Endothelial cell of umbilical vein (primary cell): ENCODE results near the gene SMARCC1. TPM values are rescaled to one million over a fixed set of nuclear protein-coding genes. Genes with fewer than 3 reads are reported as not detected.

ENCODE experiments used
- BruUV-seq: library from RNA; stranded (reverse); fragments of 400-500 nt; replicated peaks from 2 replicates; lab custom pipeline; 2021; lab: Mats Ljungman, UMichigan
- CTCF ChIA-PET: fragments of 300-600, 350-600 bp; sonication (Branson Sonifier 250); formaldehyde crosslinking; loops from one replicate; lab custom pipeline; 2021; ENCODE audit warnings: antibody characterized with exemption, inconsistent platforms; lab: Charles Lee
- POLR2A ChIA-PET: fragments of 300-600, 350-600 bp; sonication (Branson Sonifier 250); formaldehyde crosslinking; loops from one replicate; lab custom pipeline; 2021; ENCODE audit warnings: antibody characterized with exemption, inconsistent platforms; lab: Charles Lee
- DNase-seq: peaks from one replicate; pipeline ENCODE4 v3.0.0-alpha.2; 2011; ENCODE audit warnings: low read depth, low spot score
- FAIRE-seq: peaks from 2 replicates; lab custom pipeline; 2011; peaks lifted over from hg19 to GRCh38; lab: Jason Lieb, UNC
- H2AFZ ChIP-seq: 2 replicates; pipeline ENCODE4 v1.6.0; 2012; ENCODE audit warnings: low read depth, low read length, control low read depth, inconsistent platforms
- H3K27ac ChIP-seq: 2 replicates; pipeline ENCODE4 v1.5.1; 2011; ENCODE audit warnings: low read depth, mild to moderate bottlenecking, control low read depth, low read length, moderate library complexity; ENCODE audit not compliant: insufficient read depth
- H3K27me3 ChIP-seq, 2 experiments: 2 replicates each; pipeline versions ENCODE4 v1.6.0 to v1.6.1; 2011; ENCODE audit warnings: low read length in 2 of 2, mixed read lengths in 1 of 2; ENCODE audit not compliant: control insufficient read depth in 2 of 2, insufficient read depth in 2 of 2
- H3K36me3 ChIP-seq, 2 experiments: 2 replicates in 1 of 2; 3 replicates in 1 of 2; pipeline ENCODE4 v1.5.1; 2011; ENCODE audit warnings: low read length in 2 of 2, mild to moderate bottlenecking in 1 of 2, moderate library complexity in 1 of 2; ENCODE audit not compliant: control insufficient read depth in 2 of 2, insufficient read depth in 2 of 2; ENCODE audit errors: extremely low read depth in 1 of 2
- H3K4me1 ChIP-seq: 3 replicates; pipeline ENCODE4 v1.5.1; 2011; ENCODE audit warnings: mild to moderate bottlenecking, low read length; ENCODE audit not compliant: control insufficient read depth, insufficient read depth; ENCODE audit errors: extremely low read depth
- H3K4me2 ChIP-seq: 2 replicates; pipeline ENCODE4 v1.6.1; 2011; ENCODE audit warnings: low read length, control low read depth, mixed read lengths; ENCODE audit not compliant: insufficient read depth
- H3K4me3 ChIP-seq, 3 experiments: fragments of 200-600 bp in 1 of 3; sonication (generic), shearing (Covaris generic) in 1 of 3; replicated peaks in 1 of 3; 2 replicates each; pipeline ENCODE4 v1.5.1; 2011 to 2016; ENCODE audit warnings: control low read depth in 3 of 3, low read length in 3 of 3, mild to moderate bottlenecking in 2 of 3, inconsistent platforms in 1 of 3, low read depth in 1 of 3, moderate library complexity in 1 of 3; ENCODE audit not compliant: insufficient read depth in 1 of 3
- H3K79me2 ChIP-seq: 2 replicates; pipeline ENCODE4 v1.6.0; 2012; ENCODE audit warnings: low read length, inconsistent platforms; ENCODE audit not compliant: control insufficient read depth, insufficient read depth
- H3K9ac ChIP-seq: replicated peaks from 2 replicates; pipeline ENCODE3; 2011; ENCODE audit warnings: low read length, control low read depth; ENCODE audit not compliant: insufficient read depth; ENCODE audit errors: extremely low read depth
- H3K9me1 ChIP-seq: replicated peaks from 3 replicates; pipeline ENCODE4 v1.6.0; 2011; ENCODE audit warnings: mild to moderate bottlenecking, low read length; ENCODE audit not compliant: control insufficient read depth, insufficient read depth; ENCODE audit errors: extremely low read depth
- H3K9me3 ChIP-seq: replicated peaks from 2 replicates; pipeline ENCODE4 v1.5.1; 2012; ENCODE audit warnings: low read length, inconsistent platforms; ENCODE audit not compliant: control insufficient read depth, insufficient read depth
- H4K20me1 ChIP-seq: replicated peaks from 2 replicates; pipeline ENCODE3; 2011; ENCODE audit warnings: mild to moderate bottlenecking, low read length; ENCODE audit not compliant: control insufficient read depth, insufficient read depth; ENCODE audit errors: extremely low read depth
- CTCF ChIP-seq, 2 donors: IDR thresholded peaks; 1 replicate in 1 of 2; 2 replicates in 1 of 2; pipeline ENCODE4 v1.5.1; 2011; ENCODE audit warnings: low read length in 2 of 2, mild to moderate bottlenecking in 2 of 2, moderate library complexity in 2 of 2, control low read depth in 1 of 2, inconsistent platforms in 1 of 2, low read depth in 1 of 2; ENCODE audit not compliant: insufficient read depth in 1 of 2; ENCODE audit errors: extremely low read depth in 1 of 2
- EZH2 ChIP-seq: IDR thresholded peaks from 2 replicates; pipeline ENCODE4 v1.6.1; 2012; ENCODE audit warnings: borderline replicate concordance, low read depth, mild to moderate bottlenecking, moderate library complexity, low read length, inconsistent platforms; ENCODE audit not compliant: severe bottlenecking
- FOS ChIP-seq: IDR thresholded peaks from 2 replicates; pipeline ENCODE4 v1.6.1; 2011; ENCODE audit warnings: mild to moderate bottlenecking, low read length, moderate library complexity, borderline replicate concordance; ENCODE audit not compliant: insufficient read depth
- GATA2 ChIP-seq: IDR thresholded peaks from 2 replicates; pipeline ENCODE4 v1.7.0; 2011; ENCODE audit warnings: low read depth, mild to moderate bottlenecking, moderate library complexity, mixed read lengths, low read length; ENCODE audit not compliant: insufficient read length, insufficient read depth
- JUN ChIP-seq: IDR thresholded peaks from 2 replicates; pipeline ENCODE4 v1.6.1; 2011; ENCODE audit warnings: borderline replicate concordance, low read depth; ENCODE audit not compliant: insufficient read length, insufficient read depth
- MAX ChIP-seq: IDR thresholded peaks from 2 replicates; pipeline ENCODE4 v1.6.1; 2011; ENCODE audit not compliant: insufficient read depth, insufficient read length
- MYC ChIP-seq: IDR thresholded peaks from one replicate; pipeline ENCODE4 v1.6.1; 2011; ENCODE audit warnings: mild to moderate bottlenecking, low read depth, low read length
- POLR2A ChIP-seq: IDR thresholded peaks from 2 replicates; pipeline ENCODE4 v1.6.1; 2012; ENCODE audit warnings: low read depth, mild to moderate bottlenecking, control low read depth, low read length
- POLR2AphosphoS5 ChIP-seq: IDR thresholded peaks from 2 replicates; pipeline ENCODE4 v1.6.1; 2012; ENCODE audit warnings: low read depth, mild to moderate bottlenecking, control low read depth, low read length, moderate library complexity; ENCODE audit not compliant: insufficient read depth
- dilution Hi-C: fragments of 300-500 bp; cut with MboI; formaldehyde crosslinking; loops from one replicate; pipeline ENCODE4 v1.15.0; 2019; ENCODE audit warnings: low sequenced_read_pairs; ENCODE audit not compliant: extremely low pct_ligation_motif_present
- intact Hi-C: fragments of 100-400 bp; cut with micrococcal nuclease; formaldehyde crosslinking; loops from one replicate; pipeline ENCODE4 v1.10.0; 2022
- polyA plus RNA-seq, 4 experiments: library from polyadenylated mRNA; depleted of rRNA in 3 of 4; stranded (reverse) in 3 of 4; unstranded in 1 of 4; fragments of >200 nt; gene quantifications; 2 replicates each; pipeline versions ENCODE4 v1.2.1 to v1.2.3, GENCODE V29; 2011 to 2012; ENCODE audit warnings: missing spikeins in 1 of 4
- total RNA-seq: library from RNA; stranded (reverse); gene quantifications from 2 replicates; pipeline ENCODE4 v1.2.3, GENCODE V29; 2021

Gene SMARCC1
- total and polyA plus RNA-seq, 2 donors (not counting 3 experiments of a cell fraction or from before 2014, with no cell fraction given), result 23.0 to 138 TPM

GRCh38 chr3:47791193-47791855 is 9.6 kb upstream of the SMARCC1 start:
- H3K4me3 ChIP-seq, result no peak overlapping the region
- H3K4me2 ChIP-seq, result no peak overlapping the region
- no TSS peak for BruUV-seq
- DNase-seq (no peak), FAIRE-seq (no peak)
- ChIA-PET POLR2A (no interaction called here), CTCF (interaction anchor here (3.0 kb wide), 1 partner anchor 270 kb away, joined by 99 read pairs; no protein-coding TSS in a partner anchor)
- H3K27ac ChIP-seq, result no peak overlapping the region
- no peaks in the 10 kb centered on the region for H3K27me3 ChIP-seq
- no peaks in the 10 kb centered on the region for H3K79me2 ChIP-seq
- no peak overlapping the region for H2AFZ ChIP-seq
- dilution Hi-C loops, result no loop called here
- no peaks in the 10 kb centered on the region for H3K4me1 ChIP-seq
- TF ChIP-seq GATA2, result no peak
- no peak for TF ChIP-seq EZH2
- TF ChIP-seq POLR2A, result no peak
- no peak for TF ChIP-seq MYC
- TF ChIP-seq CTCF (IDR thresholded peaks at IDR 0.05; ENCODE audit: extremely low read depth in 1 of 2, insufficient read depth in 1 of 2, low read depth in 1 of 2, low read length in 2 of 2), result no peak
- no peak for TF ChIP-seq POLR2AphosphoS5
- no peak for TF ChIP-seq MAX
- TF ChIP-seq JUN, result no peak
- no peak for TF ChIP-seq FOS
- no peaks in the 10 kb centered on the region for H3K36me3 ChIP-seq
- intact Hi-C loops, result no loop called here
- no peaks in the 10 kb centered on the region for H4K20me1 ChIP-seq
- H3K9me1 ChIP-seq, result no peaks in the 10 kb centered on the region
- H3K9ac ChIP-seq, result no peak overlapping the region
- no peaks in the 10 kb centered on the region for H3K9me3 ChIP-seq
